Islet precursor cell (in vitro differentiated cells): ENCODE results near the gene SCARF1.
A peak's percentile ranks its signal among the peaks of the same experiment; 100 is the strongest.
"Not testable (repeated sequence)": the region's sequence is repeated elsewhere in the genome, so short reads cannot be mapped to it uniquely, and the experiment has no call there.

ENCODE experiments used
- DNase-seq: peaks from one replicate; pipeline ENCODE4 v3.0.0-alpha.2; 2018

Gene SCARF1

DNA sequence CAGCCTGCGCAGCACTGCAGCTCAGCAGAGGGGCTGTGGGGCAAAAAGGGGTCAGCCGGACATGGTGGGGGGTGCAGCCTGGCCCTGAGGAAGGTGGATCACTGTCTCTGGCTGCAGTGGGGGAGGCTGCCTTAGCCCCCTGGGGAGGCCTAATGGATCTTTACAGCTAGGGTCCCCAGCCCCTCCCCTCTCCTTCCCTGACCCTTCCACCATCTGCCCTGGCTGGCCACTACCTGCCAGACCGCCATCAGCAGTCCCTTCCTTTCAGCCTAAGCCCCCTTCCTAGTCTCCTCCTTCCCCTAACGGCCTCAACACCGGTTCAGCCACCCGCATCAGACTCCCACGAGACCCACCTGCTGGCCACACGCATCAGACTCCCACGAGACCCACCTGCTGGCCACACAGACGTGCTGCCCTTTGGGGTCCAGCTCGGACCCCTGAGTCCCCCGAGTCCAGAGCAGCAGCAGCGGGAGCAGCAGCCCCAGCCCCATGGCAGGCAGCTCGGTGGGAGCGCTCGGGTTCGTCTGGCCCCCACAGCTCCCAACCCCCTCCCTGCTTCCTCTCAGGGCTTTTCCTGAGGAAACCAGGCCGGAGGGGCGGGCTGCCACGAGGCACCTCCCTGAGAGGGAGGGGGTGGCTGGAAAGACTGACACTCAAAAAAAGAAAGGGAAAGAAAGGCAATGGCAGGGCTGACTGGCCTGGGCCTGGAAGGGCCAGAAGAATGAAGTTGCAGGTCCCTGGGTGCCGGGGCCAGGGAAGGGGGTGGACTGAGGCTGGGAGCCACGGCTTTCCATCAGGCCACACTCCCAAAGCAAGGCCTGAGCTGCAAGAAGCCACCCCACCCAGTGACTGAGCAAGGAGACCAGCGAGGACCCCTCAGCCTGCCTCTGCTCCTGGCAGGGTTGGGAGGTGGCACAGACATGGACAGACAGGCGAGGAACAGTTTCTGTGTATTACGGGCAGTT is at the start of gene SCARF1:
Gene SCARF1 (minus strand): TSS at position 526 of the 965 bp plus-strand sequence. CDS start 35 bp downstream, at position 491.
- peak; percentile 65 for DNase-seq

DNA sequence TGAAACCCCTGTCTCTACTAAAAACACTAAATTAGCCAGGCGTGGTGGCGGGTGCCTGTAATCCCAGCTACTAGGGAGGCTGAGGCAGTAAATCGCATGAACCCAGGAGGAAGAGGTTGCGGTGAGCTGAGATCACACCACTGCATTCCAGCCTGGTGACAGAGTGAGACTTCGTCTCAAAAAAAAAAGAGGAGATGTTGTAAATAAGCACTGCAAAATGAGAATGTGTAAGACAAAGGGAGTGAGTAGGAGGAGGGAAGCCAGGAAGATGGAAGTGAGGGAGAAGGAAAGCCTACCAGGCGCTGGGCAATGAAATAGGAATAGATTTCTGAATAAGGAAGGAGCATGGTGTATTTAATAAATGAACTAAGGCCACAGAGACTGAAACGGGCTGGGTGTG is 47.8 kb upstream of the SCARF1 start:
- no peak for DNase-seq

GRCh38 chr17:1690544-1691221 is 45.2 kb upstream of the SCARF1 start:
- no peak for DNase-seq

DNA sequence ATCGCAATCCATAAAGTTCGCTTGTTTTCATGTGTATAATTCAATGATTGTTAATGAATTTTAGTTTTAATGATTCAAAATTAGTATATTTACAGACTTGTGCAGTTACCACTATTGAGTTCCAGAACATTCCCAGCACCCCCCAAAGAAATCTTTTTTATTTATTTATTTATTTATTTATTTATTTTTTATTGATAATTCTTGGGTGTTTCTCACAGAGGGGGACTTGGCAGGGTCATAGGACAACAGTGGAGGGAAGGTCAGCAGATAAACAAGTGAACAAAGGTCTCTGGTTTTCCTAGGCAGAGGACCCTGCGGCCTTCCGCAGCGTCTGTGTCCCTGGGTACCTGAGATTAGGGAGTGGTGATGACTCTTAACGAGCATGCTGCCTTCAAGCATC is 42.9 kb upstream of the SCARF1 start:
- DNase-seq, result not testable (repeated sequence)

- no peak for DNase-seq
These were observed 40.6 kb upstream of the SCARF1 start for GRCh38 chr17:1686086-1686485.

DNA sequence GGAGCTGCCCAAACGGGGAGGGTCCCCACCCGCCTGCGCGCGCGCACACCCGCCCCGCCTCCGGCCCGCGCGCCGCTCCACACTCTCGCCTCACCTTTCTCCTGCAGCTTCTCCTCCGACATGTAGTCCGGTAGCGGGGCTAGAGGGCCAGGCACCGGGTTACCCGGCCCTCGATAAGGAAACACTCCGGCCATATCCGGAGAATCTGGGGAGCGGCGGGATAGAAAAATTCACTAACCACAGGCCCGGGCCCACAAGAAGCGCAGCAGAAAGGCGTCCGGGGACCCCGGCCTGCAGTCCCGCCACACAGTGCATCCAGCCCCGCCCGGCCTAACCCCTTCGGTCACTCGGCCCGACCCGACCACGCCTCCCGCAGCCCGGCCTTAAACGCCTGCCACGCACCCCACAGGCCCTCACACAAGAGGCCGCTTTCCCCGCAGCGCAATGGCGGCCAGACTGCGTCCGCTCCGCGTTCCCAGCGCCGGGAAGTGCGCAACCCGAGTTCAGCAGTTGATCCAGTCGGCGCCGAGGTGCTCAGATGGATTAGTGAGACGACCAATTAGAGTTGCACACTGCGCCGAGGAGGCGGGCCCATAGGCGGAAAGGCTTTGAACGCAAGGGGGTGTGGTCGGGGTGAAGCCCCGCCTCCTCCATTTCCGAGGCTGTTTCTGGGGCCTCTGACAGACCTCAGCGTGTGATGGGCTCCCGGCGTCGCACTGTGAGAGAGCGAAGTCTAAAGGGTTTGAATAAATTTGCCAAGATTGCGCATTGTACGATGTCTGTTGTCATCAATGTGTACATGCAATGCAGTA is 39.1 kb upstream of the SCARF1 start, which contains the start of gene PRPF8:
Gene PRPF8 (minus strand): TSS at position 490 of the 812 bp plus-strand sequence. CDS start 296 bp downstream, at position 194.
- peak; percentile 100 for DNase-seq

DNA sequence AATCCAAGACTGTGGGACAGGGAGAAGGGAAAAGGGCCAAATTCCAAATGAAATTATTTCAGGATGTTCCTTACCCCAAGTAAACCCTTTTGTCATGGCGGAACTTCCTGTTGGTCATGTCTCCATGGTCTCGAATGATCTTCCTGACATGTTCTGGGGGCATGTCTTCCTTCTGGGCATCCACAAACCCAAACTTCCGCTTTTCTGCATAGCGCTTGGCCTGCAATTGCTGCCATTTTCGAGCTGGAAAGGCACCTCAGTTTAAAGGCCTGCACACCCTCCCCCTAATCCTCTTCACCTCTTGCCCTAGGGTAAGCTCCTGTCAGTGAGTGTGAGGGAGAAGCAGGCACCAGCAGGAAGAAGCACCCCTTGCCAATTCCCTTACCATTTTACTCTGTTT is 37.9 kb upstream of the SCARF1 start:
- DNase-seq, result no peak

DNA sequence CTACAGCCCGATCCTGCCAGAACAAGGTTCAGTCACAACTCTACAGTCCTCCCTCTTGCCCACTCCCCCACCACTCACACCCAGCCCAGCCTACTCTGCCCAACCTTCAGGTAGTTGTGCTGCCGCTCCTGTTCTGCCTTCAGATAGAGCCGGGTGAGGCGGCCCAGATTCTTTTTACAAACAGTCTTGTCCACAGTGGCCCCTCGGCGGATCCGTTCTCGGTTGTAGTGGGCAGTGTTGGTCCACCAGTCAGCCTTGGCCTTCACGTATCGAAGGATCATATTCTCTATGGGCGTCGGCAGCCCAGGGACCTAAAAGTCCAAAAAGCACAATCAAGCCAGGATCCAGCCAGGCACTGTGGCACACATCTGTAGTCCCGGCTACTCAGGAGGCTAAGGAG is 30.9 kb upstream of the SCARF1 start:
- no peak for DNase-seq

DNA sequence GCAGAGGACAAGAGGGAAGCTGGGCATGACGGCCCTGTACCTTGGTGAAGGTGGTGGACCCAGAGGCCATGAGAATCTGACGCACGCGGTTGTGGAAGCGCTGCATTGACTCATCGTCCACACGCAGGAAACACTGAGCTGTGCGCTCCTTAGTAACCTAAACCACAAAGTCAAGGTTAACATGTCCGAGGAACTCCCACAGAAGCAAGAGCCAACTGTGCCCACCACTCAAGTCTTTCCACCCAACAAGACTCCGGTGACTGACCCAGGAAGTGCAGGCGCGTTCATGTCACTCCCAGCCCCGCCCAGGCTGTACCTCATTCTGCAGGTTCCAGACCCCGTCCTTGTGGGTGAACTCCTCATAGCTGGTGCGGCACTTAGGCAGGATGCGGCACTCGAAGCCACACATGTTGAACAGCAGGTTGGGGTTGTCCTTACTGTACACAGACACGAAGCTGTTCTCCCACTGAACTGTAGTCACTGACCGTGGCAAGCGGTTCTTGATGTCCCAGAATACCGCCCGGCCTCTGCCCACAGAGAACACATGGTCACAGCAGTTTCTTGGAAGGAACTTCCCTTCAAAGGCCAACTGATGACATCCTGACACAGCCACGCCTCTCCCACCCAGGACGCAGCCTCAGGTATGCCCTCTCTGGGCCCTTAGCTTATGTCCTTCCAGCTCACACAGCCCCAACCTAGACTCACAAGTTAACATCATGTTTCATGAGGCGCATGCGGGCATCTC is 27.7 kb upstream of the SCARF1 start:
- no peak for DNase-seq

GRCh38 chr17:1663934-1664333 is 18.4 kb upstream of the SCARF1 start:
- not testable (repeated sequence) for DNase-seq

DNA sequence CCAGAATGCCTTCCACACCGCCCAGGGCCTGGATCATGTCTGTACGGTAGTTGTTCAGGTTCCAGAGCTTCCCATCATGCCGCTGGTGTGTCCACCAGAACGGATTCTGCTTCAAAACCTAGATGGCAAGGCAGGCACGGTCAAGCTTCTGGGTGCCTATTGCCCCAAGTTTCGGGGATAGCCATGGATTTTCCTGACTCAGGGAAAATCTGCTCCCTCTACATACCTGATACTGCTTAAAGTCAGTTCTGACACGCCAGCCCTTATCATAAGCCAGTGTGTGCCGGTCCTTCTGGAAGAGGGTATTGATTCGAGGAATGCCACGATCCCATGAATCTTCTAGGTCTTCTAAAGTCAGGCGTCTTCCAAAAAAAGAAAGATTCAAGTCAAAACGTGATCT is 15.5 kb upstream of the SCARF1 start:
- no peak for DNase-seq

- no peak for DNase-seq
These were observed 12.6 kb upstream of the SCARF1 start for GRCh38 chr17:1658100-1658499.

- DNase-seq, result no peak
These were observed 8.2 kb upstream of the SCARF1 start for GRCh38 chr17:1653735-1654134.

DNA sequence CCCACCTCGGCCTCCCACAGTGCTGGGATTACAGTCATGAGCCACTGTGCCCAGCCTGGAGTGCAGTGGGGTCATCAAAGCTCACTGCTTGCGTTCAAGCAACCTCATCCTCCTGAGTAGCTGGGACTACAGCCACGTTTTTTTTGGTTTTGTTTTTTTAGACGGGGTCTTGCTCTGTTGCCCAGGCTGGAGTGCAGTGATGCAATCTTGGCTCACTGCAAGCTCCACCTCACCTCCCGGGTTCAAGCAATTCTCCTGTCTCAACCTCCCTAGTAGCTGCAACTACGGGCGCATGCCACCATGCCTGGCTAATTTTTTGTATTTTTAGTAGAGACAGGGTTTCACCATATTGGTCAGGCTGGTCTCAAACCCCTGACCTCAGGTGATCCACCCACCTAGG is 7.3 kb upstream of the SCARF1 start:
- DNase-seq, result not testable (repeated sequence)

GRCh38 chr17:1651559-1651844 is 6.0 kb upstream of the SCARF1 start:
- no peak for DNase-seq

DNA sequence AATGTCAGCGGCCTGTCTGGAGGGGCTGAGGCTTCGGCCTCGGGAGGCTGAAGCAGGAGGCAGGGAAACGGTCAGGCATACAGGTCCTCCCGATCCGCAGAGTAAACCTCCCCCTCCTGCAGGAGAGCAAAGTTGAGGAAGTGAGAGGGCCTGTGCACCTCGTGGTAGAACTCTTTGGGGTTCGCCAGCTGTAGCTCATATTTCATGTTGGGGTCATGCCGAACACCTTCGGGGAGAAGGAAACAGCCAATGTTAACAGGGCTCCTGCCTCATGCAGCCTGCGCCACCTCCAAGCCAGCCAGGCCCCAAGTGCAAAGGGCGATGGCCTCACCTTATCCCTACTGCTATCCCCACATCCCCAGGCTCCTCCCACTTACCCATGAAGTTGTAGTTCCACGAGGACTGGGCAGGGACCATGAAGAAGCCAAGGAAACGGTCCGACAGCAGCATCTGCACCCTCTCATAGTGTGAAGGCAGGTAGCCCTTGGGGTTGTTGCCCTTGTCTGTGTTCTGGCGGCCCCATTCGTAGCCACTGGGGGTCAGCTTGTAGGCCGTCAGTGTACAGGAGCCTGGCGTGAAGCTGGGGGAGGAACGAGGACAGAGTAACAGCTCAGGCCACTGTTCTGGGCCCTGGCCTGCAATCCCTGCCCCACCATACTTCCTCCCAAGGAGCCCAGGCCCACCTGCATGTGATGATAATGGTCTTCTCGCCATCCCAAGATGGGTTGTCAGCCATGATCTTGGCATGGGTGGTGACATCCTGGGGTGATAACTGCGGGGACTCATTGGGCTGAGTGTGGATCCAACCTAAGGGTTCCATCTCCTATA is 5.4 kb upstream of the SCARF1 start:
- DNase-seq, result no peak

- peak; percentile 93 for DNase-seq
These were observed 4.4 kb upstream of the SCARF1 start, which contains the start of gene RILP for GRCh38 chr17:1649844-1650501. RILP (minus strand) TSS chr17:1649866; CDS start chr17:1649804, 62 bp downstream.

DNA sequence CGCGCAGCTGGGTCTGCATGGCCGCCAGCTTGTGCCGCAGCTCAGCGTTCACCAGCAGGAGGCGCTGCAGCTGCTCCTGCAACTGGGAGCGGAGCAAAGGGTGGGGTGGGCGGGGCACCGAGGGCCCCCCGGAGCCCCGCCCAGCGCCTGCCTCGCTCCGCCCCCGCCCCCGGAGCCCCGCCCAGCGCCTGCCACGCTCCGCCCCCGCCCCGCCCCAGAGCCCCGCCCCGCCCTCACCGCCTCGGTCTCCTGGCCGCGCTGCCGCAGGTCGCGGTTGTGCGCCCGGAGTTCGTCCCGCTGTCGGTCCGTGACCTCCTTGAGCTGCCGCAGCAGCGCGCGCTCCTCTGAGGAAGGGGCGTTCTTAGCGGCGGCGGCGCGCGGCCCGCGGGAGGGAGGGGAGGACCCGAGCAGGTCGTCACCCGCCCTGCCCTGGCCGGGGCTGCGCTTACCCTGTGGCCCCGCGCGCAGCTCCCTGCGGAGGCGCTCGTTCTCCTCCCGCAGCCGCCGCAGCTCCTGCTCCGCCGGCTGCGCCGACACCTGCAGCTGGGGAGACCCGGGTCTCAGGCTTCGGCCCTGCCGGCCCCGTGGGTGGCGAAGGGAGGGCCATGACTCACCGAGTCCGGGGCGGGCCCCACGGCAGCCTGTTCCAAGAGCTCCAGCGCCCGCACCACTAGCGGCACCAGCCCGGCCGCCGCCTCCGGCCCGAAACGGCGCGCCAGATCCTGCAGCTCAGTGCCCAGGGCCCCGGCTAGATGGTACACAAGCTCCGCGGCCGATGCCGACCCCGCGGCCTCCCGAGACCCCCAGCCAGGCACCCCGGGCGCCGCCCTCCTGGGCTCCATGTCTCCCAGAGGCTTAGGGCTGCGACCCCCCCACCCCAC is 3.7 kb upstream of the SCARF1 start:
- DNase-seq, result peak; percentile 99

- DNase-seq, result peak; percentile 89
These were observed 2.8 kb upstream of the SCARF1 start for GRCh38 chr17:1648173-1648962.
